Fibroblast of villous mesenchyme (primary cell): ENCODE results near the gene ZNF512. TPM values are rescaled to one million over a fixed set of nuclear protein-coding genes. Genes with fewer than 3 reads are reported as not detected.

ENCODE experiments used
- DNase-seq: peaks from one replicate; pipeline ENCODE4 v3.0.0-alpha.2; 2010; ENCODE audit warnings: low read depth
- H3K4me3 ChIP-seq: 2 replicates; pipeline ENCODE4 v1.5.1; 2011; ENCODE audit warnings: low read depth, mild to moderate bottlenecking, low read length
- small RNA-seq: library from RNA; depleted of rRNA; stranded (forward); fragments of <200 nt; gene quantifications from one replicate; pipeline ENCODE3, GENCODE V24; 2012
- total RNA-seq: library from RNA; depleted of rRNA; stranded (reverse); fragments of >200 nt; gene quantifications from 2 replicates; pipeline ENCODE4 v1.2.3, GENCODE V29; 2012
- TF ChIP-seq, protein P1 (sequence below): IDR thresholded peaks from 2 replicates; pipeline ENCODE4 v1.5.1; 2012; ENCODE audit warnings: low read depth, mild to moderate bottlenecking, low read length; ENCODE audit not compliant: insufficient read depth

Gene ZNF512
- total RNA-seq, 1 donor: 33.2 TPM

DNA sequence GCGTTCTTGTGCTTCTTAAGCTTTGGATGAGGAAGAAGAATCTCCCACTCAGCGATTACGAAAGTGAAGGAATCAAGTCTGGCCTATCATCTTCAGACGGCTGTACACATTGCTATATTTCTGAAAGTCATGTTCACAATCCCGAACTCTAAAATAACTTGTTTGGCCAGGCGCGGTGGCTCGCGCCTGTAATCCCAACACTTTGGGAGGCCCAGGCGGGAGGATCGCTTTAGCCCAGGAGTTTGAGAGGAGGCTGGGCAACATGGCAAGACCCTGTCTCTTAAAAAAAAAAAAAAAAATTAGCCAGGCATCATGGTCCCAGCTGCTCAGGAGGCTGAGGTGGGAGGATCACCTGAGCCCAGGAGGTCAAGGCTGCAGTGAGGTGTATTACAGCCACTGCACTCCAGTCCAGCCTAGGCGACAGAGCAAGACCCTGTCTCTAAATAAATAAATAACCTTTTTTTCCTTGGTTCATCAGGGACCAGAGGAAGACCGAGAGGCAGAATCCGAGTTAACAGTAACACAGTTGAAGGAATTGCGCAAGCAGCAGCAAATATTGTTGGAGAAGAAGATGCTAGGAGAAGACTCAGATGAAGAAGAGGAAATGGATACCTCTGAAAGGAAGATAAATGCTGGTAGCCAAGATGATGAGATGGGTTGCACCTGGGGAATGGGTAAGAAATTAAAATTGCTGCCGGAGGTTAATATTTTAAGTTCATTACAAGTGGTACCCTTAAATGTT lies 82.0 kb downstream of the ZNF512 start:
- TF ChIP-seq, protein P1, sequence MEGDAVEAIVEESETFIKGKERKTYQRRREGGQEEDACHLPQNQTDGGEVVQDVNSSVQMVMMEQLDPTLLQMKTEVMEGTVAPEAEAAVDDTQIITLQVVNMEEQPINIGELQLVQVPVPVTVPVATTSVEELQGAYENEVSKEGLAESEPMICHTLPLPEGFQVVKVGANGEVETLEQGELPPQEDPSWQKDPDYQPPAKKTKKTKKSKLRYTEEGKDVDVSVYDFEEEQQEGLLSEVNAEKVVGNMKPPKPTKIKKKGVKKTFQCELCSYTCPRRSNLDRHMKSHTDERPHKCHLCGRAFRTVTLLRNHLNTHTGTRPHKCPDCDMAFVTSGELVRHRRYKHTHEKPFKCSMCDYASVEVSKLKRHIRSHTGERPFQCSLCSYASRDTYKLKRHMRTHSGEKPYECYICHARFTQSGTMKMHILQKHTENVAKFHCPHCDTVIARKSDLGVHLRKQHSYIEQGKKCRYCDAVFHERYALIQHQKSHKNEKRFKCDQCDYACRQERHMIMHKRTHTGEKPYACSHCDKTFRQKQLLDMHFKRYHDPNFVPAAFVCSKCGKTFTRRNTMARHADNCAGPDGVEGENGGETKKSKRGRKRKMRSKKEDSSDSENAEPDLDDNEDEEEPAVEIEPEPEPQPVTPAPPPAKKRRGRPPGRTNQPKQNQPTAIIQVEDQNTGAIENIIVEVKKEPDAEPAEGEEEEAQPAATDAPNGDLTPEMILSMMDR: no peak

DNA sequence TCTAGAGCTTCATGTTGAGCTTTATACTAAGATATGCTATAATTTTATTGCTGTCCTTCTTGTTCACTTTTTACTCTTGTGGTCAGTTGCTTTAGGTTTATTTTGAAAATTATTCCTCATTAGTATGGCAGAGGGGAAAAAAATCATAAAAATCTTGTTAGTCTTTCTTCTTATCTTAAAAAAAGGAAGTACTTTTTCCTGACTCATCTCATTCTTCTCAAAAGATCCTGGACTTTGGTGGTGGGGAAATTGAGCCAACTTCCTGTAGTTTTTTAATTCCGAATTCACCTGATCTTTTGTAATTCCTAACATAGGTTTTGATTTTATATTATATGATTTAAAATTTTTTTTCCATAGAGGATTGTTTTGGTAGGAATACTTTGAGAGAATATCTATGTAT lies 84.6 kb downstream of the ZNF512 start:
- no peak overlapping the region for H3K4me3 ChIP-seq
- TF ChIP-seq, protein P1: no peak
- DNase-seq: no peak

More for the DNA sequence above, 82.0 kb downstream of the ZNF512 start:
- peak overlapping the region; percentile 98 for H3K4me3 ChIP-seq
- DNase-seq: no peak

DNA sequence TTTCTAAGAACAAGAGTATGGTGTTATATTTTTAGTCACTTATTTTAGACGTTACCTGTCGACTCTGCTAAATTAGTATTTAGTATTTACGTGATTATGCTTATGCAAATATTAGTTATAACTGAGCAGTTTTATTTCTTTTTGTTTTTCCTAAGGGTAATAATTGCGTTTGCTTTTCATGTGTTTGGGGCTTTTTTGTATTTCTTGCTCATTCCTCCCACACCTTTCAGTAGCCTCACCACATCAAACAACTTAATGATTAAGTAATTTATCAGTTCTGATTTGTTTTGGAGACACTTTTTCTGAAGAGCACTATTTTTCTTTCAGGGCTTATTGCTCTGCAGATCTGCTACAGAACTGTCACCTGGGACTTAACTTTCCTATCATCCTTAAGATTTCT lies 88.4 kb downstream of the ZNF512 start:
- DNase-seq: no peak
- TF ChIP-seq, protein P1: no peak
- no peak overlapping the region for H3K4me3 ChIP-seq

Small RNA genes within 50 kb of the gene (small RNA-seq; reads per million reads assigned to genes)
- gene RF00340: not detected

Other genes with a start within 250 kb of the ZNF512 start
- gene GTF3C2, start 226.3 kb upstream of the ZNF512 start, total RNA-seq: 30.9 and 36.7 TPM in 2 replicates
- gene EIF2B4, start 212.7 kb upstream of the ZNF512 start, total RNA-seq: 28.9 and 29.3 TPM in 2 replicates
- 166 and 169 TPM in 2 replicates for gene SNX17, start 212.4 kb upstream of the ZNF512 start, total RNA-seq
- gene ZNF513, start 202.3 kb upstream of the ZNF512 start, total RNA-seq: 11.7 and 11.9 TPM in 2 replicates
- gene PPM1G, start 173.5 kb upstream of the ZNF512 start, total RNA-seq: 60.6 and 63.9 TPM in 2 replicates
- gene NRBP1, start 154.4 kb upstream of the ZNF512 start, total RNA-seq: 110 and 125 TPM in 2 replicates
- not detected in 2 replicates for gene KRTCAP3, start 140.7 kb upstream of the ZNF512 start, total RNA-seq
- gene IFT172, start 93.3 kb upstream of the ZNF512 start, total RNA-seq: 18.0 and 18.1 TPM in 2 replicates
- 8.6 and 11.6 TPM in 2 replicates for gene FNDC4, start 87.8 kb upstream of the ZNF512 start, total RNA-seq
- 0.32 TPM in 1 of 2 replicates, not detected in the other for gene GCKR, start 86.2 kb upstream of the ZNF512 start, total RNA-seq
- gene CCDC121, start 46.0 kb downstream of the ZNF512 start, total RNA-seq: 1.3 and 1.9 TPM in 2 replicates
- gene GPN1, start 46.0 kb downstream of the ZNF512 start, total RNA-seq: 34.5 and 35.0 TPM in 2 replicates
- gene SUPT7L, start 80.6 kb downstream of the ZNF512 start, total RNA-seq: 36.1 and 38.4 TPM in 2 replicates
- 28.7 and 31.1 TPM in 2 replicates for gene SLC4A1AP, start 80.8 kb downstream of the ZNF512 start, total RNA-seq
- gene MRPL33, start 188.7 kb downstream of the ZNF512 start, total RNA-seq: 112 and 119 TPM in 2 replicates